NT2/D1 (cell line): ENCODE results near the gene STARD3.

ENCODE experiments used
- DNase-seq: peaks from one replicate; pipeline ENCODE4 v3.0.0-alpha.2; 2011; ENCODE audit warnings: low read depth, low spot score
- H3K27me3 ChIP-seq: 2 replicates; pipeline ENCODE4 v1.6.0; 2011; ENCODE audit warnings: mild to moderate bottlenecking; ENCODE audit not compliant: insufficient read length, insufficient read depth
- H3K36me3 ChIP-seq: 2 replicates; pipeline ENCODE4 v1.6.1; 2011; ENCODE audit warnings: mild to moderate bottlenecking, low read length, mixed read lengths; ENCODE audit not compliant: insufficient read depth, insufficient read length
- H3K4me1 ChIP-seq: 2 replicates; pipeline ENCODE4 v1.5.1; 2011; ENCODE audit not compliant: insufficient read depth, insufficient read length
- H3K4me3 ChIP-seq: 2 replicates; pipeline ENCODE4 v1.5.1; 2011; ENCODE audit warnings: low read depth; ENCODE audit not compliant: insufficient read length
- H3K9ac ChIP-seq: 2 replicates; pipeline ENCODE4 v1.6.0; 2011; ENCODE audit warnings: low read depth; ENCODE audit not compliant: insufficient read length
- H3K9me3 ChIP-seq: 2 replicates; pipeline ENCODE4 v1.5.1; 2011; ENCODE audit warnings: mild to moderate bottlenecking, low read length; ENCODE audit not compliant: insufficient read depth
- SUZ12 ChIP-seq: IDR thresholded peaks from 2 replicates; pipeline ENCODE4 v1.6.1; 2011; ENCODE audit not compliant: insufficient read length, insufficient read depth; ENCODE audit errors: extremely low read depth
- YY1 ChIP-seq: IDR thresholded peaks from 2 replicates; pipeline ENCODE4 v1.6.1; 2011; ENCODE audit not compliant: insufficient read length, insufficient read depth
- ZNF274 ChIP-seq: IDR thresholded peaks from 2 replicates; pipeline ENCODE4 v1.6.1; 2011; ENCODE audit warnings: mild to moderate bottlenecking, low read depth, low read length

The STARD3 gene

DNA sequence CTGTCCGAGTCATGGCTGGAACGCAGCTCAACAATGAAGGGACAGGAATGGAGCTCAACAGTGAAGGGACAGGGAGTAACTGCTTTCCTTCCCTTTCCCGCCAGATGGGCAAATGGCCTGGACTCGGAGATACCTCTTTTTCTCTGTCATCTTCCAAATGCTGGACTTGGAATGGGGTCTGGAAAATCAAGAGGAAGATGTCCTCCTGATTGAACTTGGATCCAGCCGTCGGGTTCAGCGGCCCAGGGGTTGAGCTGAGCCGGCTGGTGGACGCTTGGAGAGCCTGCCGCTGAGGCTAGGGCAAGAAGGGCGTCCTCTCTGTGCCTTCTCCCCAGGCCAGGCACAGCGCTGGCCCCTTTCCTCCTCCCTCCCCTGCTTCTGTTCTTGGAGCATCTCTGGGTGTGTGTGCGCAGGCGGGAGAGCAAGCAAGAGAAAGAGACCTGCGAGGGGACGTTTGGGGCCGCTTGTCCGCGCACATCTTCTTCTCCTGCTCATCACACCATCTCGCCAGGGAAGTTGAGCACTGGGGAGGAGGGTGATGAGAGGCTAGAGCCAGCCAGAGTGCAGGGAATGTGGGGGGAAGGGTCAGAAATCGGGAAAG, 35.8 kb upstream of the STARD3 start:
- Histone ChIP-seq H3K4me1 (peaks cover 22% of the 10 kb centered on the region), H3K27me3 (peaks cover 100% of the 10 kb centered on the region), H3K9ac (no peak overlapping the region), H3K9me3 (no peaks in the 10 kb centered on the region), H3K4me3 (no peak overlapping the region), H3K36me3 (no peaks in the 10 kb centered on the region)
- DNase-seq = no peak
- TF ChIP-seq YY1 = no peak
- TF ChIP-seq ZNF274 = no peak
- peak; percentile 83 for TF ChIP-seq SUZ12

GRCh38 chr17:39601758-39602532, 35.0 kb upstream of the STARD3 start:
- TF ChIP-seq ZNF274 = no peak
- TF ChIP-seq SUZ12 = peak; percentile 88
- TF ChIP-seq YY1 = no peak
- H3K9ac ChIP-seq = no peak overlapping the region
- peaks cover 100% of the 10 kb centered on the region for H3K27me3 ChIP-seq
- no peaks in the 10 kb centered on the region for H3K36me3 ChIP-seq
- DNase-seq = no peak
- peaks cover 25% of the 10 kb centered on the region for H3K4me1 ChIP-seq
- H3K4me3 ChIP-seq = no peak overlapping the region
- no peaks in the 10 kb centered on the region for H3K9me3 ChIP-seq

DNA sequence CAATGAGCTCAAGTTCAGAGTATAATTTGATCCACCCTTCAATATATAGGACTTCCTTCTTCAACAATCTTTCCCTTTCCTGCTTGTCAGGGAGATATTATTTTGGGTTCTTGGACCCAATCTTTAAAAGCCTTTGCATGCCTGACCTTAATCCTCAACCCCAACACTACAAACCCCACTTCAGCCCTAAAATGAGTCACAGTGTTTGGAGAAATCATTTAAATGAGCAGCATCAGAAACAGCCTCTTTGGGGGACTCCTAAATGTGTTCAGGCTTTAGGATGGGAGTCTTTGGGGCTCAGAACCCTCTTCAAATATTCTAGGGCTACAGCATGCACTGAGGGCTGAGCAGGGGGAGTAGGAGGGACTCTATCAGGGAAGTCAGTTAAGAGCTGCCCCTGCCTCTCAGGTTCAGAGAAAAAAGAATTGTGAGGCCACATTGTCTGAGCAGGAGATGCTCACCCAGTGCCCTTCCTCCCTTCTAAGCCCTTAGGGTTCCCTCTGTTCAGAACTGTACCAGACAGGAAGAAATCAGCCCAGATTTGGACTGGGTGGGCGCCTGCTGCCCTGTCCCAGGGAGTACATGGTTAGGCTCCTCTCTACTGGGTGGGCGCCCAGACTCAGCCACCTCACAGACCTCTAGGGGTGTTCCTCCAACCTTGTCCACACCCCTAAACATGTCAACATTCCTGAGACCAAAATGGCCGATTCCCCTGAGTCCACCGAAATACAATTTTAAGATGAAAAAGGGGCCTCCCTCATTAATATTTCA, 34.2 kb upstream of the STARD3 start:
- no peak for DNase-seq
- Histone ChIP-seq H3K4me3 (no peak overlapping the region), H3K9me3 (no peaks in the 10 kb centered on the region), H3K9ac (no peak overlapping the region), H3K4me1 (peaks cover 25% of the 10 kb centered on the region), H3K36me3 (no peaks in the 10 kb centered on the region), H3K27me3 (peaks cover 100% of the 10 kb centered on the region)
- TF ChIP-seq YY1 = no peak
- TF ChIP-seq SUZ12 = peak; percentile 70

GRCh38 chr17:39603304-39604016, 33.5 kb upstream of the STARD3 start:
- Histone ChIP-seq H3K36me3 (no peaks in the 10 kb centered on the region), H3K27me3 (peaks cover 100% of the 10 kb centered on the region), H3K9ac (no peak overlapping the region), H3K4me3 (no peak overlapping the region), H3K9me3 (no peaks in the 10 kb centered on the region), H3K4me1 (peaks cover 25% of the 10 kb centered on the region)
- no peak for TF ChIP-seq YY1
- TF ChIP-seq ZNF274 = no peak
- no peak for TF ChIP-seq SUZ12
- DNase-seq = no peak

GRCh38 chr17:39604911-39605491, 31.9 kb upstream of the STARD3 start:
- DNase-seq = no peak
- Histone ChIP-seq H3K36me3 (no peaks in the 10 kb centered on the region), H3K9me3 (no peaks in the 10 kb centered on the region), H3K27me3 (peaks cover 100% of the 10 kb centered on the region), H3K9ac (peak overlapping the region; percentile 15), H3K4me3 (peak overlapping the region; percentile 27), H3K4me1 (peaks cover 19% of the 10 kb centered on the region)
- no peak for TF ChIP-seq YY1
- TF ChIP-seq ZNF274 = no peak
- no peak for TF ChIP-seq SUZ12

- peaks cover 99% of the 10 kb centered on the region for H3K27me3 ChIP-seq
- H3K4me3 ChIP-seq = peak overlapping the region; percentile 27
These were observed 31.2 kb upstream of the STARD3 start for GRCh38 chr17:39605492-39606433.

More at GRCh38 chr17:39605492-39606433, 31.2 kb upstream of the STARD3 start:
- DNase-seq = no peak
- H3K4me1 ChIP-seq = peaks cover 19% of the 10 kb centered on the region
- TF ChIP-seq SUZ12 = peak; percentile 100
- TF ChIP-seq YY1 = no peak
- no peaks in the 10 kb centered on the region for H3K9me3 ChIP-seq
- no peaks in the 10 kb centered on the region for H3K36me3 ChIP-seq
- H3K9ac ChIP-seq = peak overlapping the region; percentile 43
